Activated T-helper 1 cell treated with Interleukin-2 at 50 U/mL for 16 hours (primary cell): ENCODE data around the gene ENAM.
A peak's percentile ranks its signal among the peaks of the same experiment; 100 is the strongest.

ENCODE experiments used
- DNase-seq: peaks from one replicate; pipeline ENCODE4 v3.0.0-alpha.2; 2020; ENCODE audit warnings: low read depth

ENAM gene

DNA sequence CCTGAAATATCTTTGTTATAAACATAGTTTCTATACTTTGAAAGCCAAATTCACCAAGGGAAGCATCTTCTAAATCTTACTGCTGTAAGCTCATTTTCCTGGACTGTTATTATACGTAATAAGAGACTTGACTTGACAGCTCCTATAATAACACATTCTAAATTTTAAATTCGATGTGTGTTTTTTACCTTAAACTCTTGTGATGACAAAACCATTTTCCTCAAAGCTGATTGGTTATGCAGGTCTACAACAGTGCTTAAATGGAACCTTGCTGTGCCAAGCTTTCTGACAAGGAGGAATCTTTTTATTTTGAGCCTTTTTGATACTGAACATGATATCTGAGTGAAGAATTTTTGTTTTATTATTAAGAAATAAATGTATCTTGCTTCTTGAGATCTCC is at the start of gene ENAM:
ENAM (plus strand) TSS at position 301 of the 400 bp plus-strand sequence. CDS start 757 bp downstream, outside the sequence.
- DNase-seq: no peak

GRCh38 chr4:70581980-70582379 is 46.6 kb upstream of the ENAM start:
- DNase-seq: no peak

DNA sequence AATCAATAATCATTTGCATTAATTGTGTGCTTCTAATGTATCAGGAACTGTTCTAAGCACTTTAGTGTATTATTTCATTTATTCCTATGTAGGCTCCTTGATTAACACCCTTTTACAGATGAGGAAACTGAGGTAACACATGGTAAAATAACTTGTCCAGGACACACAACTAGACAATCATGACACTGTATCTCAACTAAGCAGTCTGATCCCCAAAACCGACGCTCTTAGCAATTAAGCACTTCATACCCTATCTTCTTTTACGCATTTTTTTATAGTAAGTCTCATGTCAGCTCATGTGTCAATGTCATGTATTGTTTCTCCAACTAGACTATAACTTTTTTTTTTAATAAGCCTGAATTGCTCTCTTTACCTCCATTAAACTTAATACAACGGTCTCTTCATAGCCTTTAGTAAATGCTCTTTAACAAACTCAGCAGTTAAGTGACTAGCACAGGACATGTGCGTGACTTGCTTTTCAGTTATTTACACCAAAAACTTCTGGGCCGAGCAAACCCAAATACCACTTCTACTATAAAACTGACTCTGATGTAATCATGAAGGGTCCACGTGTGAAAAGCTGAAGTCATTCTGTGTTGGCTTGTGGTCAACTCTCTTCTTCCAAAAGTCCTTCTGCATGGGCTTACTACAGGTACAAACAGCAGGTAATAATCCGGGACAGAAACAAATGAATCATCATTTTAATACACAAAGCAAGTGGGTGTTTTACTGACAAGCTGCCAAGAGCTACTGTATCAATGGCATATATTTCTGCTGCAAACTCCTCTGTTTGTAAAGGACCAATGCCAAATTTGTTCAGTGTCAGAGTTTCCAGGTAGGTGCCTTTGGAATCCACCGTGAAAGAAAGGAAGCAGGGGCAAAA is 44.4 kb upstream of the ENAM start:
- no peak for DNase-seq

- no peak for DNase-seq
These were observed 41.7 kb upstream of the ENAM start for GRCh38 chr4:70586841-70587240.

DNA sequence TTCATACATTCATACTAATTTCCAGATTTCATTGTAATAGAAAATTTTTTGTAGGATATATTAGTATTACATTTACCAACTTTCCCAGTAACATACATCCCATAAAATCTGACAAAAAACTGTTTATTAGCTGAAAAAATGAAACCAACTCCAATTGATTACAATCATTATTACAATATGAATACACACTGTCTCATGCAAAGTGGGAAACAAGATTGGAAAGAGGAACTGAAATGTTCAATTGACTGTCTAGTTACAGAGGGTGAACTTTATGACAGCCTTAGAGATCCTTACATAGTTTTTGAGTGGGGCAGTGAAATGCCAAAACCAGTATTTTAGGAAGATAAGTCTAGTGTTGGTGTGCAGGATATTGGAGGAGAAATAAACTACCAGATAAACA is 38.8 kb upstream of the ENAM start:
- no peak for DNase-seq

GRCh38 chr4:70591955-70592582 is 36.5 kb upstream of the ENAM start, which contains the start of gene AMBN:
Gene AMBN (plus strand): TSS chr4:70592256. CDS start chr4:70592359, 103 bp downstream.
- no peak for DNase-seq

- DNase-seq: no peak
These were observed 34.3 kb upstream of the ENAM start for GRCh38 chr4:70594196-70594595.

DNA sequence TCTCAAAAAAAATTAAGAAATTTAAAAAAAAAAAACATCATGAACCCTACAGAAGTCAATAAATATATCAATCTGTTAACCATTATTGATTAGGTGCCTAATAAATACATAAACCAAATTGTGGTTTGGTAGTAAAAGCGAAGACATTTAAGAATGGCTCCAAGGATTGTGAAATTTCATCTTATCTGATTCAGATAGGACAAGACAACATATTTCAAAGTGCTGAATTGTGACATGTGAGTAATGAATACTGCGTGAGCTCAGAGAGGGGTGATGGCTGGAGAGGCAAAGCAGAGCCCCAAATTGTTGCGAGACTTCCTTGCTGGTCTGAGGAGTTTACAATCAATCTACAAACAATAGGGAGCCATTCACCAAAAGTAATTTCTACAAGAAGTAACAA is 28.2 kb upstream of the ENAM start:
- DNase-seq: no peak

- DNase-seq: no peak
These were observed 27.6 kb upstream of the ENAM start for GRCh38 chr4:70600977-70601376.

DNA sequence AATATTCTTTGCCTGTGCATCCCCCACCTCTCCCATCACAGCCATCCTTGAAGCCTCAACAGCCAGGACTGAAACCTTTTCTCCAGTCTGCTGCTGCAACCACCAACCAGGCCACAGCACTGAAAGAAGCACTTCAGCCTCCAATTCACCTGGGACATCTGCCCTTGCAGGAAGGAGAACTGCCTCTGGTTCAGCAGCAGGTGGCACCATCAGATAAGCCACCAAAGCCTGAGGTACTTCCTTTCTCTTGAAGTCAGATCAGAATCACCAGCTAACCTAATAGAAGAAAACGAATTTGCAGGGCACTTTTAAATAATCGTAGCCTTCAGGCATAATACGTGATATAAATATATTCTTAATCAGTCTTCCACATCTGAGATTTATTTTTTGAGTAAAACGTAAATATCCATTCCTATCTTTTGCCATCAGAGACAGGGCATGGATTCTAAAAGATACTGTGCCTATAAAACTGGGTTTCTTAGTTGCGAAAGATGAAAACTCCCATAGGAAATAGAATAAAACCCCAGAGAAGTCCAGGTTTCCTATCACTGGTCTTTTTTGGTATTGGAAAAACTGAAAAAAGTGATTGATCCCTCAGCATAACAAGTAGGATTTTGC is 27.0 kb upstream of the ENAM start:
- DNase-seq: peak; percentile 28

DNA sequence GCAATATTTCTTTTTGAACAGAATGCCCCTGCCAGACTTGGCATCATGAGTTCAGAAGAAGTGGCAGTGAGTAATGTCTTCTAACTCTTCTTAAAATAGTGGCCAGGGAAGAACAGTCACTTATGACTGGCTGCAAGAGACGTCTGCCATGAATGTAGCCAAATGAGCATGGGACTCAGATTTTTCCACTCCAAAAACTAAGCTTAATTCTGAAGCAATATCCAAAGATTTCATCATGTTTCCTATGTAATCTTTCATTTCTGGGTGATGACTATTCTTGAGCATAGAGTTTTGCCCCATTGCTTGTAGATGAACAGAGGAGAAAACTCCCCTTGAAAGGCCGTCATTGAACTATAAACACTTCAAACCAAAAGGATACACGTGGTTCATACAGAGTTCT is 24.7 kb upstream of the ENAM start:
- DNase-seq: no peak

DNA sequence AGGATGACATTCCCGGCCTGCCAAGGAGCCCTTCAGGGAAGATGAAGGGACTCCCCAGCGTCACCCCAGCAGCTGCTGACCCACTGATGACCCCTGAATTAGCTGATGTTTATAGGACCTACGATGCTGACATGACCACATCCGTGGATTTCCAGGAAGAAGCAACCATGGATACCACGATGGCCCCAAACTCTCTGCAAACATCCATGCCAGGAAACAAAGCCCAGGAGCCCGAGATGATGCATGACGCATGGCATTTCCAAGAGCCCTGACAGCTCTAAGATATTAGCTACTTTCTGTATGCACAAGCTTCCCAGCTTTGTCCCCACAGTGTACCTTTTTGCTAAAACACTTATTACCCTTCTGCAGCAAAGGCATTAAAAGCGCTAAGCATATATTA is 22.1 kb upstream of the ENAM start:
- DNase-seq: no peak

DNA sequence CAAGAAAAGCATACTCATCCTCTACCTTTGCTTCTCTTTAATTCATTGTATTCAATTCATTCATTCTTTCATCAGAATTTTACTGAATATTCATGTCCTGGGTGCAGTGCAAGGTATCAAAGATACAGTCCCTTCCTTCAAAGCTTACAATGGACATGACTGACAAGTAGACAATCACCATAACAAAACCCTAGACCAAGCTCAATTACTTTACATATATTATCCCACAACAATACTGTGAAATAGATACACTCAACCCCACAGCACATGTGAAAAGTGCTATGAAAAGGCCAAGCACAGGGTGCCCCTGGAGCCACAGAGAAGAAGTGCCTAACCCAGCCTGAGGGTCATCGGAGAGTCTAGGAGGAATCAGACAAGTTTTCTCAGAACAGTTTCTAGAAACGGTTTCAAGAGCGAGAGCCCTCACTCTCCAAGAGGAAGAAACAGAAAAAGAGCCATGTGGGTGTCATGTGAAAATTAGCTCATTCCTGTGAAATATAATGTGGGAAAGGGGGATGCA is 21.1 kb upstream of the ENAM start:
- no peak for DNase-seq

GRCh38 chr4:70608324-70608723 is 20.2 kb upstream of the ENAM start:
- DNase-seq: no peak

- no peak for DNase-seq
These were observed 15.0 kb upstream of the ENAM start for GRCh38 chr4:70613306-70614183.

GRCh38 chr4:70614184-70614555 is 14.4 kb upstream of the ENAM start:
- no peak for DNase-seq

DNA sequence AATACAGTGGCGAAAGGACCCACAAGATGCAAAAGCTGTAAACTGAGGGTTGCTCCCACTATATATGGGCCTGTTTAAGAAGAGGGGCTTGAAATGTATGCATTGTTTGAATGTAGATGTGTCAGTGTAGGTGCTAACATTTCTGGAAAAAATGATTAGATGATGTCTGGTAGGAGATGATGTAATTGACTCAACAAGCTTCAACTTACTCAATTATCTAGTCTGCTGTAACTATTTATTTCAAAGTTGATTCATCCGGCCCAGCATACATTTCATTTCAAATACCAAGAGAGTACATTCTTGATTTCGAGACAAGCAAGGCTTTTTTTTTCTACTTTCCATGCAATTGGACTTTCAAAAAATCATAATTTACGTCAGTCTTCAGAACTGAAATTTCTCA is 9.3 kb upstream of the ENAM start:
- DNase-seq: no peak

DNA sequence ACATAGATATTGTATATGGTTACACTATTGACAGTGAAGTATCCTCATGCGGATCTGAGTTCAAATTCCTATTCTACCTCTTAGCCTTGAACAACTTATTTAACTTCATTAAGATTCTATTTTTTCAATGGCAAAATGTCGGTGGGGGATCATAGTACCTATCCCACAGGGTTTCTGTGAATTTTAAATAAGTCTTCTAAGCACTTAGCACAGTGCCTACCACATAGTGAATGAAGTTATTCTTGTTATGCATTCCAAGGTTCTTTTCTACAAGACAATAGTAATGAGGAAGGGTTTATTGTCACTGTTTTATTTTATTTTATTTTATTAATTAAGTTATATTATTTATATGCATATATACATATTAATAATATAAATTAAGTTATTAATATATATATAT is 8.8 kb upstream of the ENAM start:
- no peak for DNase-seq

GRCh38 chr4:70623323-70623722 is 5.2 kb upstream of the ENAM start:
- no peak for DNase-seq

- DNase-seq: no peak
These were observed 4.2 kb upstream of the ENAM start for GRCh38 chr4:70624226-70624793.

- no peak for DNase-seq
These were observed 924 bp upstream of the ENAM start for GRCh38 chr4:70627620-70628019.
